Measurements from ENCODE around the gene FGF2. TPM values are rescaled to one million over a fixed set of nuclear protein-coding genes. Genes with fewer than 3 reads are reported as not detected.
"Not testable (repeated sequence)": the region's sequence is repeated elsewhere in the genome, so short reads cannot be mapped to it uniquely, and the experiment has no call there.

The FGF2 gene
- total RNA-seq, 1 experiment from 2014 or later: not detected

GRCh38 chr4:122798917-122799316, 27.7 kb upstream of the FGF2 start:
- DNase-seq: no peak
- H2AFZ ChIP-seq (ENCODE audit: low read length): no peak overlapping the region
- H3K9ac ChIP-seq (ENCODE audit: low read length): no peak overlapping the region

GRCh38 chr4:122803788-122804208, 22.8 kb upstream of the FGF2 start:
- H3K9me2 ChIP-seq (replicated peaks; ENCODE audit: insufficient read depth, low read length): no peaks in the 10 kb centered on the region
- no peak overlapping the region for H3K4me3 ChIP-seq (ENCODE audit: low read length)
- H2AFZ ChIP-seq (ENCODE audit: low read length): no peak overlapping the region
- H3K4me2 ChIP-seq (ENCODE audit: low read depth, low read length, poor library complexity, severe bottlenecking): no peak overlapping the region
- no peaks in the 10 kb centered on the region for H3K9me3 ChIP-seq (ENCODE audit: low read length)
- no peaks in the 10 kb centered on the region for H3K4me1 ChIP-seq (ENCODE audit: low read length)
- H3K9ac ChIP-seq (ENCODE audit: low read length): no peak overlapping the region
- no peaks in the 10 kb centered on the region for H3K79me2 ChIP-seq (ENCODE audit: low read length)
- no peaks in the 10 kb centered on the region for H3K36me3 ChIP-seq (ENCODE audit: insufficient read depth, low read length)
- H3K27ac ChIP-seq (ENCODE audit: low read length): no peak overlapping the region
- no peaks in the 10 kb centered on the region for H3K27me3 ChIP-seq (ENCODE audit: low read length)
- H4K20me1 ChIP-seq (ENCODE audit: insufficient read depth, low read depth, low read length): no peaks in the 10 kb centered on the region
- DNase-seq: no peak

More at GRCh38 chr4:122798917-122799316, 27.7 kb upstream of the FGF2 start:
- H3K4me3 ChIP-seq (ENCODE audit: low read length): no peak overlapping the region
- H3K9me2 ChIP-seq (replicated peaks; ENCODE audit: insufficient read depth, low read length): no peaks in the 10 kb centered on the region
- no peak overlapping the region for H3K27ac ChIP-seq (ENCODE audit: low read length)
- H3K9me3 ChIP-seq (ENCODE audit: low read length): no peaks in the 10 kb centered on the region
- no peaks in the 10 kb centered on the region for H4K20me1 ChIP-seq (ENCODE audit: insufficient read depth, low read depth, low read length)
- no peaks in the 10 kb centered on the region for H3K36me3 ChIP-seq (ENCODE audit: insufficient read depth, low read length)
- H3K27me3 ChIP-seq (ENCODE audit: low read length): no peaks in the 10 kb centered on the region
- H3K4me1 ChIP-seq (ENCODE audit: low read length): no peaks in the 10 kb centered on the region
- no peak overlapping the region for H3K4me2 ChIP-seq (ENCODE audit: low read depth, low read length, poor library complexity, severe bottlenecking)
- no peaks in the 10 kb centered on the region for H3K79me2 ChIP-seq (ENCODE audit: low read length)

DNA sequence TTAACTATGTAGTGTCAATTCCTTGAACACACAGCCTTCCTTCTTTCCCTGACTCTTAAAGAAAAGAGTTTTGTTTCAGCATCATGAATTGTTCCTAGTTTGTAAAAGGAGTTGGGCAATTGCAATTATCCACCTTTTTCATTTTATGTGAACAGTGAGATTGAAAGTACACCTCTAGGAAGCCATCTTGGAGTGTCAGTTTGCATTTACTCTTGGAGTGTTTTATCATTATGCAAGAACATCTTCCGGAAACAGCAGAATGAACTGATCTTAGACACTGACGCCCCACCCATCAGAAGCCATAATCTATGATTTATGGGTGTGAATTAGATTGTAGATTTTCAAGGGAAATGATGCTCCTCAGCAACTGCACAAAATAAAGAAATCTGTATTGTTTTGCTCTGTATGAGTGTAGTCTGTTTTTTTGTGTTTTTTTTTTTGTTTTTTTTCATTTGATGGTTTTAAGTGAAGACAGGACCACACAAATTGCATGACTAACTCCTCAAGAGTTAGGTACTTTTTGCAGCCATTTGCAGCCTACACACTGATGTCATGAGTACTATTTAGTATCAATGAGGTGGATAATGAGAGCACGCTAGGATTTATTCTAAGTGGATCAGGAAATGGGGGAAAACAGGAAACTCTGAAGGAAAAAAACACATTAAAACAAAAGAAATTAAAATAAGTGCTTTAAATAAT, 19.5 kb upstream of the FGF2 start:
- no peak overlapping the region for H3K27ac ChIP-seq (ENCODE audit: low read length)
- H3K9me2 ChIP-seq (replicated peaks; ENCODE audit: insufficient read depth, low read length): no peaks in the 10 kb centered on the region
- no peaks in the 10 kb centered on the region for H3K4me1 ChIP-seq (ENCODE audit: low read length)
- no peak overlapping the region for H3K4me2 ChIP-seq (ENCODE audit: low read depth, low read length, poor library complexity, severe bottlenecking)
- no peaks in the 10 kb centered on the region for H3K79me2 ChIP-seq (ENCODE audit: low read length)
- no peaks in the 10 kb centered on the region for H3K27me3 ChIP-seq (ENCODE audit: low read length)
- H4K20me1 ChIP-seq (ENCODE audit: insufficient read depth, low read depth, low read length): no peaks in the 10 kb centered on the region
- no peaks in the 10 kb centered on the region for H3K36me3 ChIP-seq (ENCODE audit: insufficient read depth, low read length)
- H2AFZ ChIP-seq (ENCODE audit: low read length): no peak overlapping the region
- H3K9me3 ChIP-seq (ENCODE audit: low read length): no peaks in the 10 kb centered on the region
- no peak overlapping the region for H3K4me3 ChIP-seq (ENCODE audit: low read length)
- H3K9ac ChIP-seq (ENCODE audit: low read length): no peak overlapping the region
- DNase-seq: no peak

DNA sequence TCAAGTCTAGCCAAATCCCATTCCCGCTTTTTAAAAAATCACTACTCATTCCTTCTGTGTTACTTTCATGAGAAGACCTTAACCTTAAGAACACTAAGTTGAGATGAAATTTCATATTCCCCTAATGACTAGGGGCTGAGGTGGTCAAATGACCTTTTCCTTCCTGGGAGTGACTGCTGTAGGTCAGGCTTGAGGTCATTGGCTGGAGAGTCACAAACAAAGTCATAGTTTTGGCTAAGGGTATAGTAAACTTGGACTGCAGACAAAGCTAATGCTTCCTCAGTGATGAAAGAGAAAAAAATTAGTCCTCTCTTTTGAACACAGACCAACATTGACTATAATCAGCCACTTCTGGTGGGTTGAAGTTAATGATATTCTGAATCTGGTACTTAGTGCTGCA, 16.0 kb upstream of the FGF2 start:
- Histone ChIP-seq H3K9me2 (replicated peaks; ENCODE audit: insufficient read depth, low read length) (no peaks in the 10 kb centered on the region), H3K79me2 (ENCODE audit: low read length) (no peaks in the 10 kb centered on the region), H3K27me3 (ENCODE audit: low read length) (no peaks in the 10 kb centered on the region), H2AFZ (ENCODE audit: low read length) (no peak overlapping the region), H3K4me3 (ENCODE audit: low read length) (no peak overlapping the region), H3K9me3 (ENCODE audit: low read length) (no peaks in the 10 kb centered on the region), H4K20me1 (ENCODE audit: insufficient read depth, low read depth, low read length) (no peaks in the 10 kb centered on the region), H3K4me1 (ENCODE audit: low read length) (no peaks in the 10 kb centered on the region), H3K27ac (ENCODE audit: low read length) (no peak overlapping the region), H3K36me3 (ENCODE audit: insufficient read depth, low read length) (no peaks in the 10 kb centered on the region), H3K9ac (ENCODE audit: low read length) (no peak overlapping the region), H3K4me2 (ENCODE audit: low read depth, low read length, poor library complexity, severe bottlenecking) (no peak overlapping the region)
- no peak for DNase-seq

GRCh38 chr4:122811781-122812180, 14.8 kb upstream of the FGF2 start:
- H3K27me3 ChIP-seq (ENCODE audit: low read length); H3K27ac ChIP-seq (ENCODE audit: low read length); H3K9me2 ChIP-seq (replicated peaks; ENCODE audit: insufficient read depth, low read length); H3K4me3 ChIP-seq (ENCODE audit: low read length); H3K9me3 ChIP-seq (ENCODE audit: low read length); H3K9ac ChIP-seq (ENCODE audit: low read length); H4K20me1 ChIP-seq (ENCODE audit: insufficient read depth, low read depth, low read length); DNase-seq; H3K36me3 ChIP-seq (ENCODE audit: insufficient read depth, low read length); H2AFZ ChIP-seq (ENCODE audit: low read length); H3K79me2 ChIP-seq (ENCODE audit: low read length); H3K4me1 ChIP-seq (ENCODE audit: low read length); H3K4me2 ChIP-seq (ENCODE audit: low read depth, low read length, poor library complexity, severe bottlenecking): not testable (repeated sequence)

DNA sequence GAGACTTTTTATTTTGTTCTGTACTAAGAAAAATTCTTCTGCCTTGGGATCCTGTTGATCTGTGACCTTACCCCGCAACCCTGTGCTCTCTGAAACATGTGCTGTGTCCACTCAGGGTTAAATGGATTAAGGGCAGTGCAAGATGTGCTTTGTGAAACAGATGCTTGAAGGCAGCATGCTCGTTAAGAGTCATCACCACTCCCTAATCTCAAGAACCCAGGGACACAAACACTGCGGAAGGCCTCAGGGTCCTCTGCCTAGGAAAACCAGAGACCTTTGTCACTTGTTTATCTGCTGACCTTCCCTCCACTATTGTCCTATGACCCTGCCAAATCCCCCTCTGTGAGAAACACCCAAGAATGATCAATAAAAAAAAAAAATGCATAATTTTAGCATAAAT, 13.8 kb upstream of the FGF2 start:
- H3K9ac ChIP-seq (ENCODE audit: low read length); H3K27ac ChIP-seq (ENCODE audit: low read length); H3K9me3 ChIP-seq (ENCODE audit: low read length); H4K20me1 ChIP-seq (ENCODE audit: insufficient read depth, low read depth, low read length); H3K9me2 ChIP-seq (replicated peaks; ENCODE audit: insufficient read depth, low read length); H3K27me3 ChIP-seq (ENCODE audit: low read length); DNase-seq; H3K4me1 ChIP-seq (ENCODE audit: low read length); H3K4me3 ChIP-seq (ENCODE audit: low read length); H3K36me3 ChIP-seq (ENCODE audit: insufficient read depth, low read length); H2AFZ ChIP-seq (ENCODE audit: low read length); H3K4me2 ChIP-seq (ENCODE audit: low read depth, low read length, poor library complexity, severe bottlenecking); H3K79me2 ChIP-seq (ENCODE audit: low read length): not testable (repeated sequence)

GRCh38 chr4:122814426-122814825, 12.2 kb upstream of the FGF2 start:
- Histone ChIP-seq H3K9ac (ENCODE audit: low read length) (no peak overlapping the region), H3K27me3 (ENCODE audit: low read length) (no peaks in the 10 kb centered on the region), H2AFZ (ENCODE audit: low read length) (no peak overlapping the region), H3K27ac (ENCODE audit: low read length) (no peak overlapping the region), H3K36me3 (ENCODE audit: insufficient read depth, low read length) (no peaks in the 10 kb centered on the region), H3K4me1 (ENCODE audit: low read length) (no peaks in the 10 kb centered on the region), H3K79me2 (ENCODE audit: low read length) (no peaks in the 10 kb centered on the region), H3K9me3 (ENCODE audit: low read length) (no peaks in the 10 kb centered on the region), H3K4me2 (ENCODE audit: low read depth, low read length, poor library complexity, severe bottlenecking) (no peak overlapping the region), H4K20me1 (ENCODE audit: insufficient read depth, low read depth, low read length) (no peaks in the 10 kb centered on the region), H3K4me3 (ENCODE audit: low read length) (no peak overlapping the region), H3K9me2 (replicated peaks; ENCODE audit: insufficient read depth, low read length) (no peaks in the 10 kb centered on the region)
- no peak for DNase-seq

GRCh38 chr4:122815248-122815647, 11.4 kb upstream of the FGF2 start:
- no peak overlapping the region for H3K9ac ChIP-seq (ENCODE audit: low read length)
- H2AFZ ChIP-seq (ENCODE audit: low read length): no peak overlapping the region
- H3K4me2 ChIP-seq (ENCODE audit: low read depth, low read length, poor library complexity, severe bottlenecking): no peak overlapping the region
- no peaks in the 10 kb centered on the region for H4K20me1 ChIP-seq (ENCODE audit: insufficient read depth, low read depth, low read length)
- no peak overlapping the region for H3K27ac ChIP-seq (ENCODE audit: low read length)
- no peaks in the 10 kb centered on the region for H3K36me3 ChIP-seq (ENCODE audit: insufficient read depth, low read length)
- H3K27me3 ChIP-seq (ENCODE audit: low read length): no peaks in the 10 kb centered on the region
- no peak overlapping the region for H3K4me3 ChIP-seq (ENCODE audit: low read length)
- H3K79me2 ChIP-seq (ENCODE audit: low read length): no peaks in the 10 kb centered on the region
- DNase-seq: no peak
- no peaks in the 10 kb centered on the region for H3K9me3 ChIP-seq (ENCODE audit: low read length)
- H3K4me1 ChIP-seq (ENCODE audit: low read length): no peaks in the 10 kb centered on the region
- H3K9me2 ChIP-seq (replicated peaks; ENCODE audit: insufficient read depth, low read length): no peaks in the 10 kb centered on the region
